ENCODE data around the gene PTBP1.

- TF ChIP-seq KDM4B (CRISPR knock-in tag; IDR thresholded peaks at IDR 0.05) (no peak), SIN3A (IDR thresholded peaks at IDR 0.05; ENCODE audit: borderline replicate concordance, low read depth, low read length) (no peak)
These were observed 18.7 kb downstream of the PTBP1 start for GRCh38 chr19:815775-816499.
